ENCODE data around the gene CDK5RAP2. TPM values are rescaled to one million over a fixed set of nuclear protein-coding genes. Genes with fewer than 3 reads are reported as not detected.

CDK5RAP2 gene
- total RNA-seq, 1 experiment from 2014 or later = 56.4 TPM

DNA sequence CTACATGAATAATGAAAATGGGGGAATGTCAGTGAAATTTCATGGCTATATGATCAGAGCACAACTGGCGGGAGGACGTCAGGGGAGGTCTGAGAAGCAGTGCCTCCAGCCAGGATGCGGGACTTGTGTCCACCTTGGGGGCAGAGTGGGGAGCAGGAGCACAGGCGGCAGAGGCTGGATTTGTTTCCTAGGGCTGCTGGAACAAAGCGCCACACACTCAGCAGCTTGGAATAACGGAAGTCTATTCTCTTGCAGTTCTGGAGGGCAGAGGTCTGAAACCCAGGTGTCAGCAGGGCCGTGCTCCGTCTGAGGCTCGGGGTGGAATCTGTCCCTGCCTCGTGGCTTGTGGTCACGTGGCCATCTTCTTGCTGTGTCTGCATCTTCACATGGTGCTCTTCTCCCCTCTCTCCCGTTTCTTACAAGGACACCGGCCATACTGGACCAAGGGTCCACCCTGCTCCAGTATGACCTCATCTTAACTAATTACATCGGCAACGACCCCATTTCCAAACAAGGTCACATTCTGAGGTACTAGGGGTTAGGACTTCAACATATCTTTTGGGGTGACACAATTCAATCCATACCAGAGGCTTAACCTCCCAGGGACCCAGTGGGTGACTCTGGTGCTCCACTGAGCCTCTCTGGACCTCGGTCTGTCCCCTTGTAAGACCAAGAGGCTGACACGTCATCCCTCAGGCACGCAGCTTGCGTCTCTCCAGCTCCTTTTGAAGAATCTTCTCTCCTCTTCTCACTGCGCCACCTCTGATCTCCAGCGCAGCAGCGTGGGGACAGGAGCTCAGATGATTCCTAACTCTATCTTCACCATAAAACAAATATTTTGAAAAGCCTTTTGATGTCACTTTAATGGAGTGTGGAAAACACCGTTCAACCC lies 202.5 kb downstream of the CDK5RAP2 start:
- H3K4ac ChIP-seq (ENCODE audit: low read depth, low read length) = no peak overlapping the region
- no peak overlapping the region for H4K5ac ChIP-seq (ENCODE audit: insufficient read length, low read depth, low read length)
- H3K18ac ChIP-seq (ENCODE audit: insufficient read length, low read depth, low read length) = no peak overlapping the region
- no peak overlapping the region for H2BK20ac ChIP-seq (ENCODE audit: low read depth, low read length, poor library complexity, severe bottlenecking)
- peaks cover 2 to 27% (median 11%) of the 10 kb centered on the region in 3 experiments; a peak in 6 of 7 replicates for H3K36me3 Mint-ChIP-seq (ENCODE audit: insufficient read depth in 1 of 3, low read depth in 3 of 3)
- H2BK12ac ChIP-seq (ENCODE audit: insufficient read length, low read depth, low read length) = no peak overlapping the region
- H3K27ac Mint-ChIP-seq = no peak overlapping the region; a peak in 1 of 7 replicates
- no peaks in the 10 kb centered on the region for H3K23me2 ChIP-seq (ENCODE audit: insufficient read length, low read depth, low read length, poor library complexity, severe bottlenecking)
- H3T11ph ChIP-seq (ENCODE audit: low read length) = no peak overlapping the region
- no peak overlapping the region for H3K4me3 Mint-ChIP-seq
- no peak overlapping the region for H3K23ac ChIP-seq (ENCODE audit: insufficient read length, low read depth, low read length)
- H3K27me3 Mint-ChIP-seq (ENCODE audit: low read depth) = peaks cover 5% of the 10 kb centered on the region; the same call in 1 of the 2 replicates
- no peak overlapping the region for H2BK5ac ChIP-seq (ENCODE audit: insufficient read length, low read length)
- no peaks in the 10 kb centered on the region for H3K27me3 ChIP-seq (ENCODE audit: insufficient read depth, low read length)
- no peak overlapping the region for H3K14ac ChIP-seq (ENCODE audit: insufficient read depth, low read length)
- H3K27ac ChIP-seq (ENCODE audit: insufficient read length, low read depth, low read length) = no peak overlapping the region
- H3K9ac ChIP-seq (ENCODE audit: extremely low read depth, insufficient read length, low read length) = no peak overlapping the region
- WGBS (ENCODE audit: extremely low coverage, insufficient read length, low lambda C conversion rate) = no CpG with 5 or more reads among the region's 23 CpGs
- no peak overlapping the region for H3K4me2 ChIP-seq (ENCODE audit: insufficient read depth, insufficient read length, low read length)
- no peak overlapping the region for H3K56ac ChIP-seq (ENCODE audit: insufficient read length, low read depth, low read length)
- no peaks in the 10 kb centered on the region for H3K79me1 ChIP-seq (ENCODE audit: insufficient read depth, low read depth, low read length, poor library complexity, severe bottlenecking)
- H4K20me1 ChIP-seq (ENCODE audit: control insufficient read depth, insufficient read depth, insufficient read length) = no peaks in the 10 kb centered on the region
- no peaks in the 10 kb centered on the region for H3K79me2 ChIP-seq (ENCODE audit: insufficient read depth, low read length)
- no peak overlapping the region for H2BK15ac ChIP-seq (ENCODE audit: low read depth, low read length)
- H4K8ac ChIP-seq (replicated peaks; ENCODE audit: insufficient read length, low read depth, low read length) = no peak overlapping the region
- H2BK120ac ChIP-seq (ENCODE audit: low read depth, low read length, poor library complexity, severe bottlenecking) = no peak overlapping the region
- H4K91ac ChIP-seq (ENCODE audit: insufficient read length, low read depth, low read length) = no peak overlapping the region
- no peak overlapping the region for H2AK5ac ChIP-seq (ENCODE audit: insufficient read length, low read length)
- no peak for DNase-seq
- peaks cover 14 to 18% of the 10 kb centered on the region in 2 experiments for H3K9me3 Mint-ChIP-seq
- H3K4me1 ChIP-seq (ENCODE audit: insufficient read depth, low read length) = no peaks in the 10 kb centered on the region
- TF ChIP-seq, protein P1, sequence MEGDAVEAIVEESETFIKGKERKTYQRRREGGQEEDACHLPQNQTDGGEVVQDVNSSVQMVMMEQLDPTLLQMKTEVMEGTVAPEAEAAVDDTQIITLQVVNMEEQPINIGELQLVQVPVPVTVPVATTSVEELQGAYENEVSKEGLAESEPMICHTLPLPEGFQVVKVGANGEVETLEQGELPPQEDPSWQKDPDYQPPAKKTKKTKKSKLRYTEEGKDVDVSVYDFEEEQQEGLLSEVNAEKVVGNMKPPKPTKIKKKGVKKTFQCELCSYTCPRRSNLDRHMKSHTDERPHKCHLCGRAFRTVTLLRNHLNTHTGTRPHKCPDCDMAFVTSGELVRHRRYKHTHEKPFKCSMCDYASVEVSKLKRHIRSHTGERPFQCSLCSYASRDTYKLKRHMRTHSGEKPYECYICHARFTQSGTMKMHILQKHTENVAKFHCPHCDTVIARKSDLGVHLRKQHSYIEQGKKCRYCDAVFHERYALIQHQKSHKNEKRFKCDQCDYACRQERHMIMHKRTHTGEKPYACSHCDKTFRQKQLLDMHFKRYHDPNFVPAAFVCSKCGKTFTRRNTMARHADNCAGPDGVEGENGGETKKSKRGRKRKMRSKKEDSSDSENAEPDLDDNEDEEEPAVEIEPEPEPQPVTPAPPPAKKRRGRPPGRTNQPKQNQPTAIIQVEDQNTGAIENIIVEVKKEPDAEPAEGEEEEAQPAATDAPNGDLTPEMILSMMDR (conservative IDR thresholded peaks at IDR 0.05) = no peak
- H3K4me1 Mint-ChIP-seq = peaks cover 6 to 15% of the 10 kb centered on the region in 2 experiments
- no peak overlapping the region for H2AFZ ChIP-seq (ENCODE audit: low read length)
- H3K9me3 ChIP-seq (ENCODE audit: control insufficient read depth, low read depth, low read length) = no peaks in the 10 kb centered on the region

Data from H9 (cell line).